ENCODE data around the gene CD1D. TPM values are rescaled to one million over a fixed set of nuclear protein-coding genes. Genes with fewer than 3 reads are reported as not detected.

CD1D gene
- polyA plus RNA-seq, 1 donor from 2014 or later, result 0.19 TPM

- H3K9me2 ChIP-seq (ENCODE audit: insufficient read depth, low read length), result no peaks in the 10 kb centered on the region
- no peaks in the 10 kb centered on the region for H3K79me2 ChIP-seq (replicated peaks; ENCODE audit: insufficient read depth, low read length)
- H3F3A ChIP-seq (ENCODE audit: insufficient read depth, low read length, poor library complexity, severe bottlenecking), result no peaks in the 10 kb centered on the region
- H3K4me2 ChIP-seq (ENCODE audit: low read length), result no peak overlapping the region
- TF ChIP-seq EZH2 (IDR thresholded peaks at IDR 0.05; ENCODE audit: borderline replicate concordance, insufficient read depth, low read length, poor library complexity, severe bottlenecking) (no peak), RAD21 (conservative IDR thresholded peaks at IDR 0.05) (no peak), EP300 (conservative IDR thresholded peaks at IDR 0.05; ENCODE audit: poor library complexity, severe bottlenecking) (no peak), SMC3 (conservative IDR thresholded peaks at IDR 0.05; ENCODE audit: poor library complexity) (no peak), POLR2AphosphoS5 (IDR thresholded peaks at IDR 0.05) (no peak), TAF1 (IDR thresholded peaks at IDR 0.05; ENCODE audit: low read depth) (no peak), REST (IDR thresholded peaks at IDR 0.05; ENCODE audit: borderline replicate concordance) (no peak), MXI1 (conservative IDR thresholded peaks at IDR 0.05; ENCODE audit: poor library complexity, severe bottlenecking) (no peak)
- TF ChIP-seq, protein P1, sequence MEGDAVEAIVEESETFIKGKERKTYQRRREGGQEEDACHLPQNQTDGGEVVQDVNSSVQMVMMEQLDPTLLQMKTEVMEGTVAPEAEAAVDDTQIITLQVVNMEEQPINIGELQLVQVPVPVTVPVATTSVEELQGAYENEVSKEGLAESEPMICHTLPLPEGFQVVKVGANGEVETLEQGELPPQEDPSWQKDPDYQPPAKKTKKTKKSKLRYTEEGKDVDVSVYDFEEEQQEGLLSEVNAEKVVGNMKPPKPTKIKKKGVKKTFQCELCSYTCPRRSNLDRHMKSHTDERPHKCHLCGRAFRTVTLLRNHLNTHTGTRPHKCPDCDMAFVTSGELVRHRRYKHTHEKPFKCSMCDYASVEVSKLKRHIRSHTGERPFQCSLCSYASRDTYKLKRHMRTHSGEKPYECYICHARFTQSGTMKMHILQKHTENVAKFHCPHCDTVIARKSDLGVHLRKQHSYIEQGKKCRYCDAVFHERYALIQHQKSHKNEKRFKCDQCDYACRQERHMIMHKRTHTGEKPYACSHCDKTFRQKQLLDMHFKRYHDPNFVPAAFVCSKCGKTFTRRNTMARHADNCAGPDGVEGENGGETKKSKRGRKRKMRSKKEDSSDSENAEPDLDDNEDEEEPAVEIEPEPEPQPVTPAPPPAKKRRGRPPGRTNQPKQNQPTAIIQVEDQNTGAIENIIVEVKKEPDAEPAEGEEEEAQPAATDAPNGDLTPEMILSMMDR (IDR thresholded peaks at IDR 0.05; ENCODE audit: poor library complexity, severe bottlenecking), result no peak
- no peak overlapping the region for H3K4me3 ChIP-seq (ENCODE audit: low read length)
- no peak overlapping the region for H3K27ac ChIP-seq (ENCODE audit: low read length)
- no peak overlapping the region for H2AFZ ChIP-seq (ENCODE audit: low read depth, low read length)
- H3K36me3 ChIP-seq (ENCODE audit: insufficient read depth, low read length), result no peaks in the 10 kb centered on the region
- H3K9ac ChIP-seq (ENCODE audit: low read length), result no peak overlapping the region
- H3K9me3 ChIP-seq (ENCODE audit: low read length), result no peaks in the 10 kb centered on the region
- no peaks in the 10 kb centered on the region for H4K20me1 ChIP-seq (ENCODE audit: insufficient read depth)
- H3K27me3 ChIP-seq (ENCODE audit: insufficient read depth, low read depth, low read length), result no peaks in the 10 kb centered on the region
Observed at GRCh38 chr1:158227904-158228623, 47.4 kb downstream of the CD1D start.

Other genes starting within 250 kb of the CD1D start
- 12.9 and 15.7 TPM in 2 replicates for gene KIRREL1, start 187.2 kb upstream of the CD1D start, polyA plus RNA-seq
- gene CD1A, start 73.5 kb downstream of the CD1D start, polyA plus RNA-seq, result not detected in 2 replicates
- gene CD1C, start 109.0 kb downstream of the CD1D start, polyA plus RNA-seq, result not detected in 2 replicates
- not detected in 2 replicates for gene CD1B, start 150.6 kb downstream of the CD1D start, polyA plus RNA-seq
- gene CD1E, start 173.0 kb downstream of the CD1D start, polyA plus RNA-seq, result not detected in 2 replicates
- not detected in 2 replicates for gene OR10T2, start 218.6 kb downstream of the CD1D start, polyA plus RNA-seq
- not detected in 2 replicates for gene OR10K2, start 245.3 kb downstream of the CD1D start, polyA plus RNA-seq